ENCODE measurements around the gene LY6G6F. TPM values are rescaled to one million over a fixed set of nuclear protein-coding genes. Genes with fewer than 3 reads are reported as not detected.

Gene LY6G6F
- total and polyA plus RNA-seq, 3 donors from 2014 or later, result 0.41 TPM; not detected in 2

GRCh38 chr6:31701666-31702404 lies 4.8 kb upstream of the LY6G6F start:
- no peak for DNase-seq
- intact Hi-C loops (cut with DNase I; ENCODE audit: low total_unique reads), result no loop called here
- no peaks in the 10 kb centered on the region for H3K9me3 ChIP-seq
- peak overlapping the region; percentile 82 to 97 for H3K27ac ChIP-seq
- WGBS, 2 donors, result 18 to 26% methylated on average over 6 to 7 of the region's 7 CpGs
- peaks cover 10% of the 10 kb centered on the region for H3K4me1 ChIP-seq
- peak overlapping the region; percentile 82 to 85 for H3K4me3 ChIP-seq
- no peaks in the 10 kb centered on the region for H3K36me3 ChIP-seq (ENCODE audit: low read depth, missing control alignments)
- H3K27me3 ChIP-seq, result no peaks in the 10 kb centered on the region
- TF ChIP-seq CTCF (IDR thresholded peaks at IDR 0.05) (no peak), POLR2A (IDR thresholded peaks at IDR 0.05) (no peak)

GRCh38 chr6:31702405-31702818 lies 4.3 kb upstream of the LY6G6F start:
- TF ChIP-seq POLR2A (IDR thresholded peaks at IDR 0.05) (no peak), CTCF (IDR thresholded peaks at IDR 0.05) (no peak)
- peak; percentile 49 for DNase-seq
- H3K36me3 ChIP-seq (ENCODE audit: low read depth, missing control alignments), result no peaks in the 10 kb centered on the region
- 0% methylated on average over 10 of the region's 10 CpGs for WGBS, 2 donors
- intact Hi-C loops (cut with DNase I; ENCODE audit: low total_unique reads), result no loop called here
- peak overlapping the region; percentile 82 to 97 for H3K27ac ChIP-seq
- peaks cover 10% of the 10 kb centered on the region for H3K4me1 ChIP-seq
- H3K27me3 ChIP-seq, result no peaks in the 10 kb centered on the region
- H3K4me3 ChIP-seq, result peak overlapping the region; percentile 82 to 85
- no peaks in the 10 kb centered on the region for H3K9me3 ChIP-seq

- Histone ChIP-seq H3K27ac (peak within 1 kb of the TSS; percentile 82 to 97), H3K27me3 (no peaks in the 10 kb centered on the region), H3K36me3 (ENCODE audit: low read depth, missing control alignments) (no peaks in the 10 kb centered on the region), H3K4me1 (peaks cover 10% of the 10 kb centered on the region), H3K4me3 (peak within 1 kb of the TSS; percentile 82 to 85), H3K9me3 (no peaks in the 10 kb centered on the region)
- intact Hi-C loops (cut with DNase I; ENCODE audit: low total_unique reads), result no loop called here
- peak; percentile 100 for DNase-seq
- TF ChIP-seq CTCF (IDR thresholded peaks at IDR 0.05), result peak in 2 of 3 experiments; percentile 14 to 33
- TF ChIP-seq POLR2A (IDR thresholded peaks at IDR 0.05), result peak; percentile 97
- 1 to 2% methylated on average over 42 to 54 of the region's 54 CpGs for WGBS, 2 donors
Observed at GRCh38 chr6:31702819-31703716, 3.6 kb upstream of the LY6G6F start, which contains the start of gene ABHD16A. TSS of gene ABHD16A (minus strand) at chr6:31703324. CDS start at chr6:31703281, 43 bp downstream.

- H3K36me3 ChIP-seq (ENCODE audit: low read depth, missing control alignments), result no peaks in the 10 kb centered on the region
- intact Hi-C loops (cut with DNase I; ENCODE audit: low total_unique reads), result no loop called here
- H3K4me3 ChIP-seq, result no peak overlapping the region
- 83 to 88% methylated on average over 6 of the region's 6 CpGs for WGBS, 2 donors
- no peak for TF ChIP-seq POLR2A (IDR thresholded peaks at IDR 0.05)
- TF ChIP-seq CTCF (IDR thresholded peaks at IDR 0.05), result no peak
- H3K9me3 ChIP-seq, result no peaks in the 10 kb centered on the region
- DNase-seq, result no peak
- H3K4me1 ChIP-seq, result peaks cover 10% of the 10 kb centered on the region
- no peaks in the 10 kb centered on the region for H3K27me3 ChIP-seq
- no peak overlapping the region for H3K27ac ChIP-seq
Observed at GRCh38 chr6:31705931-31706330, 735 bp upstream of the LY6G6F start.
